SK-N-SH treated with all-trans-retinoic acid at 6 μM for 48 hours (cell line): ENCODE data around the gene SDC3.

Experiments used
- ARNTL ChIP-seq: fragments of 450-650 bp; formaldehyde crosslinking; IDR thresholded peaks from 2 replicates; pipeline ENCODE4 v1.5.0; 2020; ENCODE audit warnings: low read depth, mild to moderate bottlenecking, moderate library complexity, borderline replicate concordance
- CSDC2 ChIP-seq: fragments of 250-450 bp; sonication (Bioruptor Pico); IDR thresholded peaks from 2 replicates; pipeline ENCODE4 v1.5.0; 2020; ENCODE audit warnings: mild to moderate bottlenecking, moderate library complexity
- PATZ1 ChIP-seq: fragments of 250-450 bp; sonication (Bioruptor Pico); IDR thresholded peaks from 2 replicates; pipeline ENCODE4 v1.8.0; 2020; ENCODE audit warnings: mild to moderate bottlenecking, moderate library complexity, borderline replicate concordance
- RARB ChIP-seq: fragments of 250-450 bp; sonication (Bioruptor Pico); IDR thresholded peaks from 2 replicates; pipeline ENCODE4 v1.8.0; 2021; ENCODE audit warnings: mild to moderate bottlenecking, moderate library complexity
- ZC3H10 ChIP-seq: fragments of 250-450 bp; sonication (Bioruptor Pico); IDR thresholded peaks from 2 replicates; pipeline ENCODE4 v1.5.1; 2021; ENCODE audit warnings: mild to moderate bottlenecking, moderate library complexity
- ZFP30 ChIP-seq: fragments of 450-650 bp; formaldehyde crosslinking; IDR thresholded peaks from 2 replicates; pipeline ENCODE4 v1.5.0; 2022; ENCODE audit warnings: mild to moderate bottlenecking, moderate library complexity
- ZNF70 ChIP-seq: fragments of 450-650 bp; formaldehyde crosslinking; IDR thresholded peaks from 2 replicates; pipeline ENCODE4 v1.5.0; 2020; ENCODE audit warnings: mild to moderate bottlenecking, moderate library complexity

- no peak for TF ChIP-seq ZC3H10
- TF ChIP-seq PATZ1 (CRISPR knock-in tag), result no peak
- TF ChIP-seq RARB (CRISPR knock-in tag), result no peak
- TF ChIP-seq CSDC2 (CRISPR knock-in tag), result no peak
- TF ChIP-seq ZNF70 (CRISPR knock-in tag), result no peak
- TF ChIP-seq ZFP30 (CRISPR knock-in tag), result no peak
- no peak for TF ChIP-seq ARNTL (CRISPR knock-in tag)
Observed at GRCh38 chr1:30850607-30851006, 58.0 kb downstream of the SDC3 start.
